H1 (cell line): Measurements from ENCODE around the gene KIF5C. TPM values are rescaled to one million over a fixed set of nuclear protein-coding genes. Genes with fewer than 3 reads are reported as not detected.

Experiments
- CTCF ChIA-PET: fragments of 300-600 bp; sonication (Branson Sonifier 250); formaldehyde crosslinking; loops from one replicate; lab custom pipeline; 2021; ENCODE audit not compliant: partially characterized antibody; lab: Charles Lee
- POLR2A ChIA-PET: fragments of 300-600 bp; sonication (Branson Sonifier 250); formaldehyde crosslinking; loops from one replicate; lab custom pipeline; 2021; ENCODE audit warnings: inconsistent platforms; ENCODE audit not compliant: partially characterized antibody; lab: Charles Lee
- DNase-seq, 2 experiments: peaks; one replicate each; pipeline versions ENCODE4 v3.0.0 to v3.0.0-alpha.2; 2010 to 2022; ENCODE audit warnings: low spot score in 2 of 2, low read depth in 1 of 2, mixed read lengths in 1 of 2
- FAIRE-seq: peaks from 2 replicates; lab custom pipeline; 2011; peaks lifted over from hg19 to GRCh38; lab: Jason Lieb, UNC
- H2AFZ ChIP-seq: 2 replicates; pipeline ENCODE4 v1.8.1; 2012; ENCODE audit warnings: low read length, inconsistent platforms
- H2AK5ac ChIP-seq: 2 replicates; pipeline ENCODE4 v1.6.1; 2013; ENCODE audit warnings: low read depth, low read length
- H2BK120ac ChIP-seq: replicated peaks from 2 replicates; pipeline ENCODE3; 2013; ENCODE audit warnings: low read depth, low read length, inconsistent platforms
- H2BK12ac ChIP-seq: 2 replicates; pipeline ENCODE4 v1.6.1; 2013; ENCODE audit warnings: low read depth, low read length
- H2BK15ac ChIP-seq: 2 replicates; pipeline ENCODE4 v1.6.1; 2013; ENCODE audit warnings: low read length
- H2BK20ac ChIP-seq: 2 replicates; pipeline ENCODE4 v1.6.1; 2013; ENCODE audit warnings: low read length
- H2BK5ac ChIP-seq: 2 replicates; pipeline ENCODE4 v1.6.1; 2013; ENCODE audit warnings: low read depth, low read length
- H3K14ac ChIP-seq: 2 replicates; pipeline ENCODE4 v1.6.1; 2013; ENCODE audit warnings: inconsistent platforms; ENCODE audit not compliant: insufficient read length
- H3K18ac ChIP-seq: 2 replicates; pipeline ENCODE4 v1.6.1; 2013; ENCODE audit warnings: low read length; ENCODE audit errors: extremely low read depth
- H3K23ac ChIP-seq: 2 replicates; pipeline ENCODE4 v1.6.1; 2013; ENCODE audit warnings: inconsistent platforms; ENCODE audit not compliant: insufficient read length
- H3K23me2 ChIP-seq: 2 replicates; pipeline ENCODE4 v1.6.1; 2013; ENCODE audit warnings: low read depth, low read length
- H3K27ac ChIP-seq: 2 replicates; pipeline ENCODE4 v1.6.1; 2011; ENCODE audit warnings: low read depth, low read length, inconsistent platforms
- H3K27me3 ChIP-seq, 4 experiments: replicated peaks in 1 of 4; 1 replicate in 1 of 4; 2 replicates in 3 of 4; pipeline versions ENCODE4 v1.6.1 to v1.8.1; 2011 to 2013; ENCODE audit warnings: low read length in 3 of 4, mild to moderate bottlenecking in 3 of 4, inconsistent platforms in 2 of 4, mixed read lengths in 2 of 4, moderate library complexity in 1 of 4; ENCODE audit not compliant: control insufficient read depth in 3 of 4, insufficient read depth in 3 of 4; ENCODE audit errors: extremely low read depth in 1 of 4
- H3K36me3 ChIP-seq, 4 experiments: 2 replicates each; pipeline versions ENCODE4 v1.6.1 to v1.8.1; 2011 to 2013; ENCODE audit warnings: mild to moderate bottlenecking in 4 of 4, low read length in 3 of 4, moderate library complexity in 2 of 4, control low read depth in 1 of 4, inconsistent platforms in 1 of 4; ENCODE audit not compliant: insufficient read depth in 4 of 4, control insufficient read depth in 2 of 4
- H3K4ac ChIP-seq: replicated peaks from 2 replicates; pipeline ENCODE3; 2013; ENCODE audit warnings: low read length, low read depth, mixed read lengths, inconsistent platforms; ENCODE audit not compliant: insufficient read length
- H3K4me1 ChIP-seq, 4 experiments: replicated peaks in 1 of 4; 1 replicate in 1 of 4; 2 replicates in 3 of 4; pipeline versions ENCODE4 v1.6.1 to v1.8.1; 2011 to 2013; ENCODE audit warnings: low read length in 3 of 4, inconsistent platforms in 2 of 4, mixed read lengths in 1 of 4; ENCODE audit not compliant: insufficient read depth in 4 of 4, control insufficient read depth in 3 of 4
- H3K4me2 ChIP-seq, 2 experiments: 2 replicates each; pipeline versions ENCODE4 v1.6.1 to v1.8.1; 2011 to 2013; ENCODE audit warnings: low read depth in 2 of 2, low read length in 2 of 2, control low read depth in 1 of 2, inconsistent platforms in 1 of 2, mild to moderate bottlenecking in 1 of 2; ENCODE audit not compliant: insufficient read depth in 1 of 2
- H3K4me3 ChIP-seq, 4 experiments: fragments of 200-600, 300-600 bp in 1 of 4; sonication (generic), shearing (Covaris generic), sonication (Bioruptor Twin) in 1 of 4; 2 replicates each; pipeline versions ENCODE4 v1.5.1 to v1.8.1; 2011 to 2016; ENCODE audit warnings: low read length in 4 of 4, low read depth in 3 of 4, control low read depth in 2 of 4, inconsistent platforms in 2 of 4, mild to moderate bottlenecking in 2 of 4, mixed read lengths in 1 of 4, moderate library complexity in 1 of 4; ENCODE audit not compliant: insufficient read depth in 2 of 4; ENCODE audit errors: extremely low read depth in 1 of 4
- H3K56ac ChIP-seq: replicated peaks from 2 replicates; pipeline ENCODE3; 2013; ENCODE audit warnings: low read depth, mild to moderate bottlenecking, mixed read lengths, low read length, inconsistent platforms; ENCODE audit not compliant: insufficient read length
- H3K79me1 ChIP-seq: 2 replicates; pipeline ENCODE4 v1.6.1; 2013; ENCODE audit warnings: low read depth, low read length, control low read depth
- H3K79me2 ChIP-seq, 2 experiments: 2 replicates each; pipeline versions ENCODE4 v1.6.1 to v1.8.1; 2012 to 2013; ENCODE audit warnings: low read length in 2 of 2, mild to moderate bottlenecking in 2 of 2, inconsistent platforms in 1 of 2; ENCODE audit not compliant: insufficient read depth in 2 of 2, control insufficient read depth in 1 of 2
- H3K9ac ChIP-seq, 4 experiments: replicated peaks in 1 of 4; 1 replicate in 1 of 4; 2 replicates in 3 of 4; pipeline versions ENCODE4 v1.6.1 to v1.8.1; 2011 to 2013; ENCODE audit warnings: low read depth in 3 of 4, low read length in 3 of 4, control low read depth in 2 of 4, mild to moderate bottlenecking in 2 of 4, moderate library complexity in 2 of 4, inconsistent platforms in 1 of 4; ENCODE audit errors: extremely low read depth in 1 of 4
- H3K9me3 ChIP-seq, 2 experiments: 2 replicates each; pipeline versions ENCODE4 v1.6.1 to v1.8.1; 2012 to 2013; ENCODE audit warnings: mild to moderate bottlenecking in 2 of 2, moderate library complexity in 2 of 2, control low read depth in 1 of 2, inconsistent platforms in 1 of 2, low read depth in 1 of 2, low read length in 1 of 2, mixed read lengths in 1 of 2; ENCODE audit not compliant: insufficient read depth in 2 of 2
- H4K20me1 ChIP-seq, 2 experiments: replicated peaks in 1 of 2; 2 replicates each; pipeline versions ENCODE3 to v1.8.1; 2011 to 2013; ENCODE audit warnings: inconsistent platforms in 2 of 2, low read length in 2 of 2, mild to moderate bottlenecking in 1 of 2; ENCODE audit not compliant: insufficient read depth in 2 of 2, control insufficient read depth in 1 of 2
- H4K5ac ChIP-seq: 2 replicates; pipeline ENCODE4 v1.6.1; 2013; ENCODE audit warnings: low read length, low read depth, mixed read lengths, inconsistent platforms; ENCODE audit not compliant: insufficient read length
- H4K8ac ChIP-seq: 2 replicates; pipeline ENCODE4 v1.8.0; 2013; ENCODE audit warnings: mild to moderate bottlenecking, moderate library complexity, low read length, inconsistent platforms; ENCODE audit not compliant: insufficient read depth; ENCODE audit errors: extremely low read depth
- H4K91ac ChIP-seq: replicated peaks from 2 replicates; pipeline ENCODE3; 2013; ENCODE audit warnings: low read length, mixed read lengths, inconsistent platforms; ENCODE audit not compliant: insufficient read length
- CHD1 ChIP-seq: IDR thresholded peaks from 2 replicates; pipeline ENCODE4 v1.6.1; 2012; ENCODE audit warnings: low read depth, low read length, improper control_type of control experiment
- CTCF ChIP-seq, 3 experiments: IDR thresholded peaks; 1 replicate in 2 of 3; 2 replicates in 1 of 3; pipeline versions ENCODE4 v1.5.1 to v1.6.1; 2011; ENCODE audit warnings: low read length in 3 of 3, mild to moderate bottlenecking in 3 of 3, inconsistent platforms in 2 of 3, low read depth in 1 of 3, moderate library complexity in 1 of 3; ENCODE audit not compliant: insufficient read depth in 1 of 3; ENCODE audit errors: control extremely low read depth in 1 of 3
- RAD21 ChIP-seq, 2 experiments: IDR thresholded peaks in 1 of 2; conservative IDR thresholded peaks in 1 of 2; 2 replicates each; pipeline ENCODE4 v1.6.1; 2011; ENCODE audit warnings: low read depth in 2 of 2, low read length in 2 of 2, improper control_type of control experiment in 1 of 2, inconsistent platforms in 1 of 2, mild to moderate bottlenecking in 1 of 2, moderate library complexity in 1 of 2
- SIN3A ChIP-seq, 2 experiments: IDR thresholded peaks in 1 of 2; conservative IDR thresholded peaks in 1 of 2; 2 replicates each; pipeline ENCODE4 v1.6.1; 2011 to 2012; ENCODE audit warnings: low read length in 2 of 2, improper control_type of control experiment in 1 of 2, low read depth in 1 of 2, mild to moderate bottlenecking in 1 of 2
- WGBS, 2 experiments: shearing (Covaris generic) in 1 of 2; methylation state at CpG; one replicate each; pipeline versions ENCODE4 v1.1.6 to v1.1.7; 2013 to 2015; ENCODE audit warnings: low lambda C conversion rate in 2 of 2, mixed read lengths in 2 of 2, inconsistent platforms in 1 of 2, low coverage in 1 of 2, missing lambda C conversion rate in 1 of 2; ENCODE audit not compliant: insufficient replicate concordance in 2 of 2, insufficient coverage in 1 of 2, insufficient read length in 1 of 2; ENCODE audit errors: extremely low coverage in 1 of 2, missing lambda C conversion rate in 1 of 2; 5-methylcytosine and 5-hydroxymethylcytosine counted together
- polyA plus RNA-seq, 7 experiments: library from polyadenylated mRNA; depleted of rRNA in 3 of 7; stranded (reverse) in 5 of 7; unstranded in 2 of 7; fragments of >200 nt in 5 of 7; fragments of 200-250 nt in 2 of 7; gene quantifications; 1 replicate in 5 of 7; 2 replicates in 1 of 7; 4 replicates in 1 of 7; pipeline versions ENCODE4 v1.2.1 to v1.2.3, GENCODE V29; 2011 to 2013; ENCODE audit warnings: missing spikeins in 2 of 7, mixed read lengths in 2 of 7
- total RNA-seq: library from RNA; stranded (reverse); fragmentation: NEBNext Ultra II Directional; extraction: Animal tissue kit (Norgen Biotek cat#: 25700); gene quantifications from 2 replicates; pipeline ENCODE4 v1.2.1, GENCODE V29; 2021

KIF5C gene
- total and polyA plus RNA-seq, 2 of the 8 experiments (the other 6 are each of a cell fraction or from before 2014, with no cell fraction given): 16.3 to 66.4 TPM

- Histone ChIP-seq H3K23me2 (no peaks in the 10 kb centered on the region), H3K79me2 (no peaks in the 10 kb centered on the region), H3K79me1 (no peaks in the 10 kb centered on the region), H2BK5ac (no peak overlapping the region), H3K9me3 (no peaks in the 10 kb centered on the region), H3K23ac (no peak overlapping the region), H4K8ac (no peak overlapping the region), H3K4me1 (peaks cover 5 to 18% (median 12%) of the 10 kb centered on the region in 4 experiments; a peak in 5 of 7 replicates), H3K27me3 (no peaks in the 10 kb centered on the region), H3K14ac (no peak overlapping the region), H2BK20ac (no peak overlapping the region), H3K18ac (no peak overlapping the region), H2AK5ac (no peak overlapping the region), H2AFZ (no peak overlapping the region), H3K56ac (no peak overlapping the region), H4K20me1 (no peaks in the 10 kb centered on the region), H2BK120ac (no peak overlapping the region), H3K4me2 (no peak overlapping the region), H4K91ac (no peak overlapping the region), H2BK15ac (no peak overlapping the region), H3K4me3 (no peak overlapping the region), H3K27ac (no peak overlapping the region), H3K9ac (no peak overlapping the region), H4K5ac (no peak overlapping the region), H3K4ac (no peak overlapping the region), H2BK12ac (no peak overlapping the region), H3K36me3 (peaks cover 0 to 25% (median 16%) of the 10 kb centered on the region in 4 experiments; a peak in 3 of 8 replicates)
- DNase-seq: no peak
- WGBS, 2 experiments: 69% methylated on average over 7 of the region's 7 CpGs; no CpG with 5 or more reads in 1 of the 2 experiments
- no peak for FAIRE-seq
- ChIA-PET CTCF (interaction anchor here (0.6 to 2.3 kb wide), 10 partner anchors 9 to 1002 kb away, joined by 3 to 13 read pairs (median 4); no protein-coding TSS in a partner anchor), POLR2A (no interaction called here)
- no peak for TF ChIP-seq SIN3A (conservative IDR thresholded peaks at IDR 0.05 in 1 of 2, IDR thresholded peaks at IDR 0.05 in 1 of 2; ENCODE audit: low read depth in 1 of 2, low read length in 2 of 2)
- TF ChIP-seq CTCF (IDR thresholded peaks at IDR 0.05; ENCODE audit: control extremely low read depth in 1 of 3, insufficient read depth in 1 of 3, low read depth in 1 of 3, low read length in 3 of 3): peak; percentile 44 to 55 (median 47)
- peak; percentile 58 to 66 for TF ChIP-seq RAD21 (IDR thresholded peaks at IDR 0.05 in 1 of 2, conservative IDR thresholded peaks at IDR 0.05 in 1 of 2; ENCODE audit: low read depth in 2 of 2, low read length in 2 of 2)
- TF ChIP-seq CHD1: no peak
Observed at GRCh38 chr2:148978026-148978685, 103.1 kb downstream of the KIF5C start.
